Subcutaneous adipose tissue (tissue), 4 donors: Measurements from ENCODE around the gene OR10H1. TPM values are rescaled to one million over a fixed set of nuclear protein-coding genes. Genes with fewer than 3 reads are reported as not detected.

ENCODE experiments used
- CTCF ChIP-seq: fragments of 450-650 bp; IDR thresholded peaks from one replicate; pipeline ENCODE4 v1.5.1; 2016; ENCODE audit warnings: low read depth, mild to moderate bottlenecking, control low read depth, antibody characterized with exemption, moderate library complexity
- total RNA-seq, 4 donors: library from RNA; depleted of rRNA; stranded (reverse); fragments of >200 nt; gene quantifications; one replicate each; pipeline ENCODE4 v1.1.0, GENCODE V29; 2016

The OR10H1 gene
- total RNA-seq, 4 donors from 2014 or later: not detected

- TF ChIP-seq CTCF: no peak
Measured at GRCh38 chr19:15775249-15775648, 40.2 kb downstream of the OR10H1 start.

GRCh38 chr19:15769586-15769985 lies 45.9 kb downstream of the OR10H1 start:
- no peak for TF ChIP-seq CTCF

- TF ChIP-seq CTCF: no peak
Measured at GRCh38 chr19:15759962-15760565, 55.4 kb downstream of the OR10H1 start.

- TF ChIP-seq CTCF: no peak
Measured at GRCh38 chr19:15758379-15758778, 57.1 kb downstream of the OR10H1 start.

Other genes starting within 250 kb of the OR10H1 start
- not detected for gene CYP4F8, start 200.4 kb downstream of the OR10H1 start, total RNA-seq
- gene CYP4F3, start 174.8 kb downstream of the OR10H1 start, total RNA-seq: under 1 TPM in 2 of 4 donors, not detected in 2; 0.33 to 0.94 TPM
- 10 to 100 TPM in 3 of 4 donors, 1 to 10 TPM in 1; 5.5 to 21.9 (median 19.1) TPM for gene CYP4F12, start 142.6 kb downstream of the OR10H1 start, total RNA-seq
- gene OR10H2, start 87.6 kb downstream of the OR10H1 start, total RNA-seq: not detected
- gene OR10H3, start 77.7 kb downstream of the OR10H1 start, total RNA-seq: not detected
- not detected for gene OR10H5, start 28.0 kb downstream of the OR10H1 start, total RNA-seq
- gene CYP4F2, start 82.4 kb upstream of the OR10H1 start, total RNA-seq: not detected
- gene CYP4F11, start 118.9 kb upstream of the OR10H1 start, total RNA-seq: under 1 TPM in 2 of 4 donors, not detected in 2; 0.34 to 0.66 TPM
- not detected for gene OR10H4, start 133.3 kb upstream of the OR10H1 start, total RNA-seq